CD1c-positive myeloid dendritic cell (primary cell): ENCODE data around the gene TNPO1.
"Not testable (repeated sequence)": the region's sequence is repeated elsewhere in the genome, so short reads cannot be mapped to it uniquely, and the experiment has no call there.

ENCODE experiments used
- DNase-seq: peaks from one replicate; pipeline ENCODE4 v3.0.0-alpha.2; 2016; ENCODE audit errors: extremely low spot score

The TNPO1 gene

DNA sequence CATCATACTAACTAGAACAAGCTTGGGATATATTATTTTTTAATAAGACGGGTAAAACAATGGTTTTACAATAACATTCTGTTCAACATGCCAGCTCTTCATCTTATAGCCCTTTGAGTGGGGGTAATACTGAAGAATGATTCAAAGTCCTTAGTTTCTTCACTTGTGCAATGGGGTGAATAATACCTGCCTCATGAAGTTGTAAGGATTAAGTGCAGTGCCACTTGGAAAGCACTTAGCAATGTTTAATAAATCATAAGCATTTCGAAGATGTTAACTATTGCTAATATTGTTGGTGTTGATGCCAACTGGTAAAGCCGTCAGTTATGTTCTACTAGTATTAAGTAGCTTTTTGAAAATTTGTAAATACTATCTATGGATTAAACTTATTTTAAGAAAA is 38.0 kb downstream of the TNPO1 start:
- no peak for DNase-seq

- no peak for DNase-seq
These were observed 39.4 kb downstream of the TNPO1 start for GRCh38 chr5:72855821-72856220.

DNA sequence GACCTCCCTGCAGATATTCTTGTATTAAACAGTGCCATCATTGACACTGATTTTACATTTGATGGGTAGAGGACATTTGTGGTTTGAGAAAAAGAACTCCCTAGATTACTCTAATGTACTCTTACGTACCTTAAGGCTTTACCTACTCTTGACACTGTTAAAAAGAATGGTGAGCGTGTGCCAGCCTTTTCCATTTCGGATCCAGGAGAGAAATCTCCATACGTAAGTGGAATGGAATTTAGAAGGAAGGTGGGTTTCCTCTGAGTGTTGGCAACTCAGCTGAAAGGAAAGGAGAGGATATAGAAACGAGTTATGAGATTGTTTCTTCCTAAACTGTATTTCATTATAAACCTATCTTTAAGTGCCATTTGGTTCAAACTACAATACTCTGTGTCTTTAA is 40.9 kb downstream of the TNPO1 start:
- no peak for DNase-seq

- DNase-seq = no peak
These were observed 42.7 kb downstream of the TNPO1 start for GRCh38 chr5:72859127-72859526.

DNA sequence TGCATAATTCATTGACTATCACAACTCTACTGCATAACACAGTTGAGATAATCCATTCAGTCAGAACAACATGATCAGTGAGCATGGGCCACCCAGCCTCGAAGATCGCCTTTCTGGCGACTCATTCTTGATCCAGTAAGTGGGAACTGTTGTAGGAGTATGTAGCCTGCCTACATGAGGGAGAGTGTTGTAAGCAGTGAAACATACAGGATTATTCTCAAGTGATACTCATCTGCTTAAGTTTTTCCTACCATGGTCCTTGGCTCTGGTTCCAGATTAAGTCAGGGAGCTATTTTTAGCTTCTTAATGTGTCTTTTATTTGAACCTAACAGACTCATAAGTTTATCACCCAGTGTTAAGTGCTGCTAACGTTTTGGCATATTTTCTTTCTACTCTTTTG is 44.0 kb downstream of the TNPO1 start:
- no peak for DNase-seq

GRCh38 chr5:72871366-72872024 is 55.0 kb downstream of the TNPO1 start:
- DNase-seq = no peak

DNA sequence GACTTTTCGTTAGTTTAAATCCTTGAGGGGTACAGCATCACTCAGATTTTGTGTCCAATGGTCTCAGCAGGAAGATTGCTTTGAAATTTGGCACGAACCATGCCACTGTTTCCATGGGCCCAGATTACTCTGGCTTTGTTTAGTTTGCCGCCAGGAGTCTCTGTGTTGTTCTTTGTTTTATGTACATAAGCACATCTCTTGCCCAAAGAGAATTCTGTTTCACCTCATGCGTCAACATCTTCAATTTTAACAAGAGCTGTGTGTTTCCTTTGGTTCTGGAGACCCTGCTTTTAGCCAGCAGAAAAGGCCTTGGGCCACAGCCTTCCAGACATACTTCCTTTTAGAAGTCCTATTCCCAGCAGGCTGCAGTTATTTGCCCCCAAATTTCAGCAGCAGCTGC is 62.4 kb downstream of the TNPO1 start:
- no peak for DNase-seq

DNA sequence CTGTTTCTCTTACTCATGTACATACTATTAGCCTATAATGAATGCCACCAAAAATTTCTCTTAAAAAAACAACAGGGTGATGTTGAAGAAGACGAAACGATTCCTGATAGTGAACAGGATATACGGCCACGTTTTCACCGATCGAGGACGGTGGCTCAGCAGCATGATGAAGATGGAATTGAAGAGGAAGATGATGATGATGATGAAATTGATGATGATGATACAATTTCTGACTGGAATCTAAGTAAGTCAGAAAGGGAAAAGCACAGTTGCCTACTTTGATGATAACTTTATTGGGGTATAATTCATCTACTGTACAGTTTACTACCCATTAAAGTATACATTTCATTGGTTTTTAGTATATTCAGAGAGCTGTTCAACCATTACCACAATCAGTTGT is 66.5 kb downstream of the TNPO1 start:
- DNase-seq = no peak

GRCh38 chr5:72883850-72884249 is 67.4 kb downstream of the TNPO1 start:
- no peak for DNase-seq

- DNase-seq = no peak
These were observed 68.4 kb downstream of the TNPO1 start for GRCh38 chr5:72884892-72885291.

GRCh38 chr5:72885824-72886223 is 69.4 kb downstream of the TNPO1 start:
- no peak for DNase-seq

GRCh38 chr5:72888595-72888994 is 72.1 kb downstream of the TNPO1 start:
- no peak for DNase-seq

DNA sequence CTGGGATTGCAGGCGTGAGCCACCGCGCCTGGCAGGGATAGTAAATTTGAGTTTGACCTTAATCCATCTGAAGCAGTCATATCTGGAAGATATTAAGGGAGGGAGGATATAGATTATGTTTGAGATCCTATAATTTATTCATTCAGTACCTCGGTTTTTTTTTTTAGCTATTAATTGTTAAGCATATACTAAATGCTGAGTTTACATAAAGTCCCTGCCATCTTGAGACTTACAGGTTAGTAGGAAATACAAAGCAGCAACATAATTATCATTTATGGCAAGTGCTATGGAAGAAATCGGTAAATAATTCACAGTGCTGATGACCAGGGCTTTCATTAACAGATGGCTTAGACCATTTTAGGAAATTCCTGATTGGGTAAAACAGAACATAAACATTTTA is 72.9 kb downstream of the TNPO1 start:
- no peak for DNase-seq

GRCh38 chr5:72892846-72893245 is 76.4 kb downstream of the TNPO1 start:
- DNase-seq = no peak

DNA sequence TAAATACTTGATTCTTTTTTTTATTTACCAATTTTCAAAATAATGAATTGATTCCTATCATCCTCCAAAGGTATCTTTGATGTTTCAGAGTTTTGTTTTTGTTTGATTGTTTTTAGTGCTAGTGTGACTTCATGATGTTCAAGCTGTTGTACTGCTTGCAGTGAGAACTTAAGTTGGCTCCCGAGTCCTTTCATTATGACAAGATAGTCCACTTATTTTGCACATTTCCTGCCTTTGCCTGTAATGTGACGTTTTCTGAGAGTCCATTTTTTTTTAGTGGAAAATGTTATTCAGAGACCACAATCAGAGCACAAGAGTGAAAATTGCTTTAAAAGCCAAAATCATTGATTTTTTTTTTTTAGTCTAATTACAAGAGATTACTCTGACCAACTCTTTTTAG is 79.3 kb downstream of the TNPO1 start:
- no peak for DNase-seq

DNA sequence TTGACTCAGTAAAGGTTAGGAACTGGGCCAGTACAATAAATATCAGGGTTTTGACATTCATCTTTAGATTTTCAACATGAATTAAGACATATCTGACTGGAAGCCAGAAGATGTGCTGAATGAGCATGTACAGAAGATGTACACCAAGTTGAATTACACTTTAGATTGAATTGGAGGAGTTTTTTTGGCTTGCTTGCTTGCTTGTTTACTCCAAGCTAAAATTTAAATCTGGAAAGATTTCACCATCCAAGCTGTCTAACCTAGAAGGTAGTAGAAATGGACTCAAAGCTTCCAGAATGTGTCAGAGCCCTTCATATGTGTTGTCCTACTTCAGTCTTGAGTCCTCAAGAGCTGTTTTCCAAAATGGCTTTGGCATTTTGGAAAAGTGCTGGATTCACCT is 90.3 kb downstream of the TNPO1 start:
- no peak for DNase-seq

- no peak for DNase-seq
These were observed 92.2 kb downstream of the TNPO1 start for GRCh38 chr5:72908664-72909063.

GRCh38 chr5:72917371-72917776 is 100.9 kb downstream of the TNPO1 start:
- DNase-seq = no peak

GRCh38 chr5:72920690-72921502 is 104.4 kb downstream of the TNPO1 start:
- DNase-seq = peak; percentile 56

DNA sequence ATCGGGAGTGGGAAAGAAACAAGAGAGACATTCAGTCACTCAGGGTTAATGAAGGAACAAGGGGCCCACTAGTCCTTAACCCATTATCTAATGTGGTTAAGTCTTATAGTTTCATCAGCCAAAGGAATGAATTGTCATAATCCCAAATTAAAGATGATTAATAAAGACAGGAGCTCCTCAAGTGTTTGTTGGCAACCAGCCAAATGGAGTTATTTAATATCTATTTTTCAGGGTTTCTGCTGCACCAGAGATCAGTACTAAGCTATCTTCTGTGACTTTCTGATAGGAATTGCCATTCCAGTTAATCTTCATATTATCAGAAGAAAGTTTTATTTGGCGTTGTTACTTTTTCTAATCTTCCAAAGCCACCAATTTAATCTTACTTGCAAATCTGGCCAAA is 105.4 kb downstream of the TNPO1 start:
- DNase-seq = no peak

GRCh38 chr5:72922422-72922821 is 106.0 kb downstream of the TNPO1 start:
- DNase-seq = no peak

DNA sequence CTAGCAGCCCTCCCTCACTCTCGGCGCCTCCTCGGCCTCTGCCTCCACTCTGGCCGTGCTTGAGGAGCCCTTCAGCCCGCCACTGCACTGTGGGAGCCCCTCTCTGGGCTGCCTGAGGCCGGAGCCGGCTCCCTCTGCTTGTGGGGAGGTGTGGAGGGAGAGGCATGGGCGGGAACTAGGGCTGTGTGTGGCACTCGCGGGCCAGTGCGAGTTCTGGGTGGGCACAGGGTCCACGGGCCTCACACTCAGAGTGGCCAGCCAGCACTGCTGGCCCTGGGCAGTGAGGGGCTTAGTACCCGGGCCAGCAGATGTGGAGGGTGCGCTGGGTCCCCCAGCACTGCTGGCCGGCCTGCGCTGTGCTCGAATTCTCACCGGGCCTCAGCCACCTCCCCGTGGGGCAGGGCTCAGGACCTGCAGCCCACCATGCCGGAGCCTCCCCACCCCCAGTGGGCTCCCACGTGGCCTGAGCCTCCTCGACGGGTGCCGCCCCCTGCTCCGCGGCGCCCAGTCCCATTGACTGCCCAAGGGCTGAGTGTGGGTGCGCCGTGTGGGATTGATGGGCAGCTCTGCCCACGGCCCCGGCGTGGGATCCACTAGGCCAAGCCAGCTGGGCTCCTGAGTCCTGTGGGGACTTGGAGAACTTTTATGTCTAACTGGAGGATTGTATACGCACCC is 109.0 kb downstream of the TNPO1 start:
- no peak for DNase-seq

DNA sequence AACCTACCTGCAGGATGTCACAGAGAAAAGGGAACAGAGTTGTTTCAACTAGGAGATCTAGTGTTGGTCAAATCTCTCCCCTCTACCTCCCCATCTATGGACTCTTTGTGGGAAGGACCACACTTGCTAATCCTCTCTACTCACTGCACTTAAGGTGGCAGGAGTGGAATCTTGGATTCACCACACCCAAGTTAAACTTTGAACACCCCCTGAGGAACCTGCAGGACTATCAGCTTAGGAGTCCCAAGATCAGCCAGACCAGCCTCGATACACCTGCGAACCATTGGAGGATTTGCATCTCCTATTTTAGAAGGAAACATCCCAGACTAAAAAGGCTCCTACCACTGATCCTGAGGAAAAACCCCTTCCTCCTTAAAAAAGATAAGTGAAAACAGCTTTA is 116.2 kb downstream of the TNPO1 start:
- not testable (repeated sequence) for DNase-seq
